Liver (tissue), 9 donors: ENCODE data around the gene EYA4. TPM values are rescaled to one million over a fixed set of nuclear protein-coding genes. Genes with fewer than 3 reads are reported as not detected.

Experiments
- DNase-seq: peaks from one replicate; pipeline ENCODE4 v3.0.0-alpha.2; 2017; ENCODE audit warnings: low spot score
- H3K27ac ChIP-seq, 2 donors: one replicate each; pipeline ENCODE4 v1.7.0; 2013; ENCODE audit warnings: inconsistent platforms in 2 of 2, low read length in 2 of 2, control low read depth in 1 of 2, low read depth in 1 of 2, mild to moderate bottlenecking in 1 of 2
- H3K27me3 ChIP-seq, 4 donors: one replicate each; pipeline versions ENCODE4 v1.6.1 to v1.7.0; 2013; ENCODE audit warnings: low read length in 3 of 4, inconsistent platforms in 1 of 4, mild to moderate bottlenecking in 1 of 4, moderate library complexity in 1 of 4; ENCODE audit not compliant: control insufficient read depth in 4 of 4, insufficient read depth in 4 of 4
- H3K36me3 ChIP-seq, 4 donors: one replicate each; pipeline versions ENCODE4 v1.6.1 to v1.7.0; 2013; ENCODE audit warnings: low read length in 3 of 4, mild to moderate bottlenecking in 3 of 4, low read depth in 1 of 4, moderate library complexity in 1 of 4; ENCODE audit not compliant: control insufficient read depth in 4 of 4, insufficient read depth in 3 of 4
- H3K4me1 ChIP-seq, 4 donors: one replicate each; pipeline versions ENCODE4 v1.6.1 to v1.7.0; 2013; ENCODE audit warnings: low read length in 3 of 4, mild to moderate bottlenecking in 3 of 4, moderate library complexity in 1 of 4; ENCODE audit not compliant: control insufficient read depth in 4 of 4, insufficient read depth in 4 of 4
- H3K4me3 ChIP-seq, 3 donors: one replicate each; pipeline versions ENCODE4 v1.6.1 to v1.7.0; 2013; ENCODE audit warnings: low read length in 3 of 3, control low read depth in 1 of 3, low read depth in 1 of 3, mild to moderate bottlenecking in 1 of 3
- H3K9ac ChIP-seq, 2 donors: one replicate each; pipeline ENCODE4 v1.7.0; 2013; ENCODE audit warnings: low read length in 2 of 2, mild to moderate bottlenecking in 2 of 2, moderate library complexity in 2 of 2, control low read depth in 1 of 2, low read depth in 1 of 2
- H3K9me3 ChIP-seq, 4 donors: one replicate each; pipeline versions ENCODE4 v1.6.1 to v1.7.0; 2013; ENCODE audit warnings: low read length in 3 of 4; ENCODE audit not compliant: control insufficient read depth in 4 of 4
- ATF3 ChIP-seq: IDR thresholded peaks from 2 replicates; pipeline ENCODE4 v1.6.1; 2016; ENCODE audit warnings: antibody characterized with exemption
- CTCF ChIP-seq: fragments of 150-350 bp; IDR thresholded peaks from 2 replicates; pipeline ENCODE4 v1.5.1; 2017; ENCODE audit warnings: improper control_type of control experiment, low read depth, low read length; ENCODE audit not compliant: missing input control
- EGR1 ChIP-seq, 2 donors: IDR thresholded peaks; 2 replicates each; pipeline ENCODE4 v1.6.1; 2016 to 2018; ENCODE audit warnings: antibody characterized with exemption in 2 of 2, low read depth in 2 of 2
- FOXA1 ChIP-seq: IDR thresholded peaks from 2 replicates; pipeline ENCODE4 v1.6.1; 2016; ENCODE audit warnings: antibody characterized with exemption
- FOXA2 ChIP-seq: IDR thresholded peaks from 2 replicates; pipeline ENCODE4 v1.6.1; 2016; ENCODE audit warnings: antibody characterized with exemption
- GABPA ChIP-seq, 2 donors: IDR thresholded peaks in 1 of 2; conservative IDR thresholded peaks in 1 of 2; 2 replicates each; pipeline ENCODE4 v1.6.1; 2016; ENCODE audit warnings: antibody characterized with exemption in 2 of 2, mild to moderate bottlenecking in 1 of 2, moderate library complexity in 1 of 2
- HNF4A ChIP-seq, 2 donors: conservative IDR thresholded peaks; 2 replicates each; pipeline ENCODE4 v1.6.1; 2016; ENCODE audit warnings: antibody characterized with exemption in 2 of 2, mild to moderate bottlenecking in 2 of 2
- HNF4G ChIP-seq: IDR thresholded peaks from 2 replicates; pipeline ENCODE4 v1.6.1; 2016; ENCODE audit warnings: antibody characterized with exemption
- JUND ChIP-seq, 2 donors: IDR thresholded peaks; 2 replicates each; pipeline ENCODE4 v1.6.1; 2016; ENCODE audit warnings: antibody characterized with exemption in 2 of 2
- NR2F2 ChIP-seq: IDR thresholded peaks from 2 replicates; pipeline ENCODE4 v1.6.1; 2016; ENCODE audit warnings: antibody characterized with exemption
- RAD21 ChIP-seq, 2 donors: IDR thresholded peaks; 2 replicates each; pipeline ENCODE4 v1.6.1; 2016; ENCODE audit warnings: antibody characterized with exemption in 2 of 2, mild to moderate bottlenecking in 2 of 2
- RXRA ChIP-seq, 2 donors: IDR thresholded peaks; 2 replicates each; pipeline ENCODE4 v1.6.1; 2017 to 2018; ENCODE audit warnings: antibody characterized with exemption in 2 of 2, mild to moderate bottlenecking in 1 of 2
- SP1 ChIP-seq: IDR thresholded peaks from 2 replicates; pipeline ENCODE4 v1.6.1; 2018; ENCODE audit warnings: antibody characterized with exemption, mild to moderate bottlenecking
- TAF1 ChIP-seq: conservative IDR thresholded peaks from 2 replicates; pipeline ENCODE4 v1.6.1; 2016; ENCODE audit warnings: antibody characterized with exemption, mild to moderate bottlenecking
- YY1 ChIP-seq: IDR thresholded peaks from 2 replicates; pipeline ENCODE4 v1.6.1; 2016; ENCODE audit warnings: antibody characterized with exemption, mild to moderate bottlenecking
- WGBS: extraction: QIAGEN DNeasy Blood & Tissue Kit; methylation state at CpG from one replicate; pipeline ENCODE4 v1.1.7; 2013; 5-methylcytosine and 5-hydroxymethylcytosine counted together
- polyA plus RNA-seq, 2 donors: library from polyadenylated mRNA; stranded (reverse) in 1 of 2; unstranded in 1 of 2; fragments of 200-250 nt in 1 of 2; fragments of >200 nt in 1 of 2; fragmentation: Nextera tagmentation in 1 of 2; extraction: Ambion mirVana in 1 of 2; gene quantifications; one replicate each; pipeline versions ENCODE4 v1.2.1 to v1.2.3, GENCODE V29; 2013 to 2015
- total RNA-seq, 2 donors: library from RNA; depleted of rRNA; stranded (reverse); fragments of >200 nt; gene quantifications; one replicate each; pipeline ENCODE4 v1.2.3, GENCODE V29; 2014
- TF ChIP-seq, protein P1 (sequence below): IDR thresholded peaks from 2 replicates; pipeline ENCODE4 v1.6.1; 2016; ENCODE audit warnings: antibody characterized with exemption
- TF ChIP-seq, protein P2 (sequence below): IDR thresholded peaks from 2 replicates; pipeline ENCODE4 v1.6.1; 2016; ENCODE audit warnings: antibody characterized with exemption, mild to moderate bottlenecking
- TF ChIP-seq, protein P3 (sequence below): IDR thresholded peaks from 2 replicates; pipeline ENCODE4 v1.6.1; 2016; ENCODE audit warnings: antibody characterized with exemption
- donor health status: healthy.
- donor health status: healthy.
- donor health status: healthy.
- donor health status: healthy.
- donor health status: healthy.

EYA4 gene
- total and polyA plus RNA-seq, 4 donors, result 0.05 to 0.50 TPM; not detected in 2

- Histone ChIP-seq H3K27ac (no peak overlapping the region), H3K9ac (no peak overlapping the region), H3K27me3 (peaks cover 0 to 2% (median under 1%) of the 10 kb centered on the region in 4 donors), H3K4me3 (no peak overlapping the region), H3K36me3 (no peaks in the 10 kb centered on the region), H3K4me1 (no peaks in the 10 kb centered on the region), H3K9me3 (no peaks in the 10 kb centered on the region)
- DNase-seq, result no peak
- 77% methylated on average over 2 of the region's 2 CpGs for WGBS
- no peak for TF ChIP-seq JUND (IDR thresholded peaks at IDR 0.05)
- TF ChIP-seq EGR1 (IDR thresholded peaks at IDR 0.05; ENCODE audit: low read depth in 2 of 2), result no peak
- TF ChIP-seq, protein P1, sequence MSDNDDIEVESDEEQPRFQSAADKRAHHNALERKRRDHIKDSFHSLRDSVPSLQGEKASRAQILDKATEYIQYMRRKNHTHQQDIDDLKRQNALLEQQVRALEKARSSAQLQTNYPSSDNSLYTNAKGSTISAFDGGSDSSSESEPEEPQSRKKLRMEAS, result no peak
- TF ChIP-seq FOXA1, result no peak
- TF ChIP-seq YY1, result no peak
- no peak for TF ChIP-seq ATF3
- no peak for TF ChIP-seq HNF4G
- TF ChIP-seq CTCF, result no peak
- no peak for TF ChIP-seq HNF4A (conservative IDR thresholded peaks at IDR 0.05)
- TF ChIP-seq RXRA (IDR thresholded peaks at IDR 0.05), result no peak
- no peak for TF ChIP-seq SP1
- TF ChIP-seq, protein P2, sequence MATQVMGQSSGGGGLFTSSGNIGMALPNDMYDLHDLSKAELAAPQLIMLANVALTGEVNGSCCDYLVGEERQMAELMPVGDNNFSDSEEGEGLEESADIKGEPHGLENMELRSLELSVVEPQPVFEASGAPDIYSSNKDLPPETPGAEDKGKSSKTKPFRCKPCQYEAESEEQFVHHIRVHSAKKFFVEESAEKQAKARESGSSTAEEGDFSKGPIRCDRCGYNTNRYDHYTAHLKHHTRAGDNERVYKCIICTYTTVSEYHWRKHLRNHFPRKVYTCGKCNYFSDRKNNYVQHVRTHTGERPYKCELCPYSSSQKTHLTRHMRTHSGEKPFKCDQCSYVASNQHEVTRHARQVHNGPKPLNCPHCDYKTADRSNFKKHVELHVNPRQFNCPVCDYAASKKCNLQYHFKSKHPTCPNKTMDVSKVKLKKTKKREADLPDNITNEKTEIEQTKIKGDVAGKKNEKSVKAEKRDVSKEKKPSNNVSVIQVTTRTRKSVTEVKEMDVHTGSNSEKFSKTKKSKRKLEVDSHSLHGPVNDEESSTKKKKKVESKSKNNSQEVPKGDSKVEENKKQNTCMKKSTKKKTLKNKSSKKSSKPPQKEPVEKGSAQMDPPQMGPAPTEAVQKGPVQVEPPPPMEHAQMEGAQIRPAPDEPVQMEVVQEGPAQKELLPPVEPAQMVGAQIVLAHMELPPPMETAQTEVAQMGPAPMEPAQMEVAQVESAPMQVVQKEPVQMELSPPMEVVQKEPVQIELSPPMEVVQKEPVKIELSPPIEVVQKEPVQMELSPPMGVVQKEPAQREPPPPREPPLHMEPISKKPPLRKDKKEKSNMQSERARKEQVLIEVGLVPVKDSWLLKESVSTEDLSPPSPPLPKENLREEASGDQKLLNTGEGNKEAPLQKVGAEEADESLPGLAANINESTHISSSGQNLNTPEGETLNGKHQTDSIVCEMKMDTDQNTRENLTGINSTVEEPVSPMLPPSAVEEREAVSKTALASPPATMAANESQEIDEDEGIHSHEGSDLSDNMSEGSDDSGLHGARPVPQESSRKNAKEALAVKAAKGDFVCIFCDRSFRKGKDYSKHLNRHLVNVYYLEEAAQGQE, result no peak
- TF ChIP-seq NR2F2, result no peak
- no peak for TF ChIP-seq RAD21 (IDR thresholded peaks at IDR 0.05)
- no peak for TF ChIP-seq TAF1
- TF ChIP-seq FOXA2, result no peak
- no peak for TF ChIP-seq GABPA (IDR thresholded peaks at IDR 0.05 in 1 of 2, conservative IDR thresholded peaks at IDR 0.05 in 1 of 2)
- TF ChIP-seq, protein P3, sequence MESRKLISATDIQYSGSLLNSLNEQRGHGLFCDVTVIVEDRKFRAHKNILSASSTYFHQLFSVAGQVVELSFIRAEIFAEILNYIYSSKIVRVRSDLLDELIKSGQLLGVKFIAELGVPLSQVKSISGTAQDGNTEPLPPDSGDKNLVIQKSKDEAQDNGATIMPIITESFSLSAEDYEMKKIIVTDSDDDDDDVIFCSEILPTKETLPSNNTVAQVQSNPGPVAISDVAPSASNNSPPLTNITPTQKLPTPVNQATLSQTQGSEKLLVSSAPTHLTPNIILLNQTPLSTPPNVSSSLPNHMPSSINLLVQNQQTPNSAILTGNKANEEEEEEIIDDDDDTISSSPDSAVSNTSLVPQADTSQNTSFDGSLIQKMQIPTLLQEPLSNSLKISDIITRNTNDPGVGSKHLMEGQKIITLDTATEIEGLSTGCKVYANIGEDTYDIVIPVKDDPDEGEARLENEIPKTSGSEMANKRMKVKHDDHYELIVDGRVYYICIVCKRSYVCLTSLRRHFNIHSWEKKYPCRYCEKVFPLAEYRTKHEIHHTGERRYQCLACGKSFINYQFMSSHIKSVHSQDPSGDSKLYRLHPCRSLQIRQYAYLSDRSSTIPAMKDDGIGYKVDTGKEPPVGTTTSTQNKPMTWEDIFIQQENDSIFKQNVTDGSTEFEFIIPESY, result no peak
Observed at GRCh38 chr6:133528566-133528965, 287.4 kb downstream of the EYA4 start.
